ENCODE results near the gene PCNT.
"Not testable (repeated sequence)": the region's sequence is repeated elsewhere in the genome, so short reads cannot be mapped to it uniquely, and the experiment has no call there.

GRCh38 chr21:46433116-46433515 lies 109.2 kb downstream of the PCNT start:
- TF ChIP-seq POLR2A, CTCF (IDR thresholded peaks at IDR 0.05): not testable (repeated sequence)

All from tibial nerve (tissue), 3 donors.